RWPE2 (cell line): ENCODE measurements around the gene ATP13A3.

Source experiments
- ATAC-seq: fragments of 200-7000 bp; cut with Tn5 transposase; 3 replicates; pipeline ENCODE4 v1.9.1; 2021; ENCODE audit warnings: low read depth
- DNase-seq: peaks from one replicate; pipeline ENCODE4 v3.0.0-alpha.2; 2020; ENCODE audit warnings: low spot score
- H3K27ac ChIP-seq: fragments of 450-650 bp; 2 replicates; pipeline ENCODE4 v1.5.1; 2017; ENCODE audit warnings: mild to moderate bottlenecking; ENCODE audit not compliant: poor library complexity, severe bottlenecking
- H3K27me3 ChIP-seq: fragments of 250-450 bp; sonication (Bioruptor Pico); 2 replicates; pipeline ENCODE4 v1.5.1; 2021; ENCODE audit warnings: mild to moderate bottlenecking, moderate library complexity; ENCODE audit not compliant: insufficient read depth, poor library complexity, severe bottlenecking
- H3K36me3 ChIP-seq: fragments of 250-450 bp; sonication (Bioruptor Pico); 2 replicates; pipeline ENCODE4 v1.5.1; 2020; ENCODE audit warnings: low read depth, mild to moderate bottlenecking, moderate library complexity
- H3K4me1 ChIP-seq: fragments of 250-450 bp; sonication (Bioruptor Pico); 2 replicates; pipeline ENCODE4 v1.5.1; 2021; ENCODE audit warnings: mild to moderate bottlenecking, moderate library complexity; ENCODE audit not compliant: insufficient read depth, poor library complexity, severe bottlenecking
- H3K4me3 ChIP-seq: fragments of 250-450 bp; sonication (Bioruptor Pico); 2 replicates; pipeline ENCODE4 v1.5.1; 2021; ENCODE audit warnings: mild to moderate bottlenecking, moderate library complexity; ENCODE audit not compliant: severe bottlenecking
- H3K9me3 ChIP-seq: fragments of 250-450 bp; sonication (Bioruptor Pico); 2 replicates; pipeline ENCODE4 v1.5.1; 2021; ENCODE audit warnings: mild to moderate bottlenecking, moderate library complexity; ENCODE audit not compliant: severe bottlenecking
- TF ChIP-seq, protein P1 (sequence below): fragments of 450-650 bp; IDR thresholded peaks from one replicate; pipeline ENCODE4 v1.5.1; 2017; ENCODE audit warnings: mild to moderate bottlenecking, moderate library complexity; ENCODE audit not compliant: poor library complexity, severe bottlenecking

The ATP13A3 gene

DNA sequence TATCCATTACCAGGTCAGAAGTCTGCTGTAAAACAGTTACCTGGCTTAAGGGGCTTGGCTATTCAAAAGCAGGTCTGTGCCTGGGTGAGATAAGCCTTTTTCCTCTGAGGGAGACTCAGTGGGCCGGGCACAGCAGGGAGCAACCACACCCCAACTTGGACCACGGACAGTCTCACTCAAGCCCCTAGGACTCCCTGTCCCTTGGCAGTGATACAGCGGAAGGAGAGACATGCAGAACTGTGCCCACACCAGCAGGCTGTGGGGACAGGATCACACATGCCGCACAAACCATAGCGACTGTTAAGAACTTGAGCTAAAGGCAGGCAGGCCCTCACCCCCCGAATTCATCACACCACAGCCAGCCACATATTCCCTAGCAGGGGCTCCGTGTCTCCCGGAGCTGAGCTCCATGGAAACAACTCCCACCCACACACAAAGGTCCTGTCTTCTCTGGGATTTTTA, 84.9 kb downstream of the ATP13A3 start:
- ATAC-seq (no peak; the same call in 2 of the 3 replicates), DNase-seq (no peak)
- no peaks in the 10 kb centered on the region for H3K9me3 ChIP-seq
- no peaks in the 10 kb centered on the region for H3K4me1 ChIP-seq
- H3K27ac ChIP-seq, result no peak overlapping the region
- TF ChIP-seq, protein P1, sequence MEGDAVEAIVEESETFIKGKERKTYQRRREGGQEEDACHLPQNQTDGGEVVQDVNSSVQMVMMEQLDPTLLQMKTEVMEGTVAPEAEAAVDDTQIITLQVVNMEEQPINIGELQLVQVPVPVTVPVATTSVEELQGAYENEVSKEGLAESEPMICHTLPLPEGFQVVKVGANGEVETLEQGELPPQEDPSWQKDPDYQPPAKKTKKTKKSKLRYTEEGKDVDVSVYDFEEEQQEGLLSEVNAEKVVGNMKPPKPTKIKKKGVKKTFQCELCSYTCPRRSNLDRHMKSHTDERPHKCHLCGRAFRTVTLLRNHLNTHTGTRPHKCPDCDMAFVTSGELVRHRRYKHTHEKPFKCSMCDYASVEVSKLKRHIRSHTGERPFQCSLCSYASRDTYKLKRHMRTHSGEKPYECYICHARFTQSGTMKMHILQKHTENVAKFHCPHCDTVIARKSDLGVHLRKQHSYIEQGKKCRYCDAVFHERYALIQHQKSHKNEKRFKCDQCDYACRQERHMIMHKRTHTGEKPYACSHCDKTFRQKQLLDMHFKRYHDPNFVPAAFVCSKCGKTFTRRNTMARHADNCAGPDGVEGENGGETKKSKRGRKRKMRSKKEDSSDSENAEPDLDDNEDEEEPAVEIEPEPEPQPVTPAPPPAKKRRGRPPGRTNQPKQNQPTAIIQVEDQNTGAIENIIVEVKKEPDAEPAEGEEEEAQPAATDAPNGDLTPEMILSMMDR, result no peak
- no peak overlapping the region for H3K4me3 ChIP-seq
- H3K27me3 ChIP-seq, result peaks cover 7% of the 10 kb centered on the region
- H3K36me3 ChIP-seq, result peaks cover 41% of the 10 kb centered on the region

DNA sequence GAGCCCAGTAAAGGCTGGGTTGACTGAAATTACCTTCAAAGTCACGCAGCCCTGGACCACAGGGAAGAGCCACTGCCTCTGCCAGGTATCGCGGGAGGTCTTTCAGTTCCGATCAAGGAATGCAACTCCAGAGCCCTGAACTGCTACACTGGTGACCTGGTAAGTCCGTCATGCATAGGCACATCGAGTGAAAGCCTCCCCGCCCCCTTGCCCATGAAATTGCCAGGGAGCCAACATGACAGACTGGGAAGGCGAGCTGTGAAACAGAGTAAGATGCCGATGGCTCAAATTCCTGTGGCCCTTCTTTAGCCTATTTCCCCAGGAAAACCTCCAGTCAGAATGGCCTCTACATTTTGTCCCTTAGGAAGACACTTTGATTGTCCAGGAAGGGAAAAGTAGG, 85.5 kb downstream of the ATP13A3 start:
- Histone ChIP-seq H3K9me3 (no peaks in the 10 kb centered on the region), H3K27me3 (peaks cover 7% of the 10 kb centered on the region), H3K4me1 (no peaks in the 10 kb centered on the region), H3K27ac (no peak overlapping the region), H3K4me3 (no peak overlapping the region), H3K36me3 (peaks cover 36% of the 10 kb centered on the region)
- ATAC-seq (peak; percentile 8; the same call in 1 of the 3 replicates), DNase-seq (no peak)
- TF ChIP-seq, protein P1, result no peak

DNA sequence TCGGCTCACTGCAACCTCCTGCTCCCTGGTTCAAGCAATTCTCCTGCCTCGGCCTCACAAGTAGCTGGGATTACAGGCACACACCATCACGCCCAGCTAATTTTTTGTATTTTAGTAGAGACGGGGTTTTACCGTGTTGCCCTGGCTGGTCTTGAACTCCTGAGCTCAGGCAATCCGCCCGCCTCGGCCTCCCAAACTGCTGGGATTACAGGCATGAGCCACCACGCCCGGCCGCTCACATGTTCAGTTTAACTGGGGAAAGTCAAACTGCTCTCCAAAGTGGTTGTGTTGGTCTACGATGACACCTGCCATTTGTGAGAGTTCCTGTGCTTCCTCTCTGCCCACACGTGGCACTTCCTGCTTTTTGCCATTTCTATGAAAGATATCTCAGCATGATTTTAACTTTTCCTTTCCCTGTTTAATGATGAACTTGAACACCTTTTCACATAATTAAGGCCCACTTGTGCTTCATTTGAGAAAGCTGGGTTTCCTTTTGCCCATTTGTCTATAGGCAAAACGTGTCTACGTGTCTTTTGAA, 86.9 kb downstream of the ATP13A3 start:
- TF ChIP-seq, protein P1, result no peak
- ATAC-seq (no peak), DNase-seq (no peak)
- Histone ChIP-seq H3K27me3 (peaks cover 7% of the 10 kb centered on the region), H3K27ac (no peak overlapping the region), H3K9me3 (no peaks in the 10 kb centered on the region), H3K4me3 (no peak overlapping the region), H3K4me1 (no peaks in the 10 kb centered on the region), H3K36me3 (peaks cover 22% of the 10 kb centered on the region)

DNA sequence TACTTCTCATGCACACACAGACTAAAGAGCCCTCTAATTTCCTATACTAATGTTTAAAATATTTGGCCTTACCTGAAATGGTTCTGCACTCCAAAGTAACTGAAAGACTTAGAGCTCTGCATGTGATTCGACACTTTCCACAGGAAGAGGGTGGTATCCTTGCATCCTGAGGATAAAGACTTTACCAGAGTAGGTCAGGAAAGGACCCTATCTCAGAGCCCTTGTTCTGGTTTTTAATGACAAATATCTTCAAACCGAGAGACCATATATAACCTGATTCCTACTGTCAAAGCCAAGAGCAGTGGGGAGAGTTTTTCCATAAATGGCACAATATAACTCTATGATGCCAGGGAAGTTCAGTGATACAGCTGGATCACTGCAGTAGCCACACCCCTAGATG, 87.6 kb downstream of the ATP13A3 start, which contains the start of gene GP5:
GP5 (minus strand) TSS at position 101 of the 400 bp plus-strand sequence. CDS start 984 bp downstream, outside the sequence.
- no peak within 1 kb of the TSS for H3K27ac ChIP-seq
- no peak for DNase-seq
- peaks cover 7% of the 10 kb centered on the region for H3K27me3 ChIP-seq
- no peaks in the 10 kb centered on the region for H3K9me3 ChIP-seq
- no peak within 1 kb of the TSS for H3K4me3 ChIP-seq
- peaks cover 14% of the 10 kb centered on the region for H3K36me3 ChIP-seq
- TF ChIP-seq, protein P1, result no peak
- 0 out of 3 replicates have a peak, but pooled peaks have one; percentile 13 for ATAC-seq
- H3K4me1 ChIP-seq, result no peaks in the 10 kb centered on the region

DNA sequence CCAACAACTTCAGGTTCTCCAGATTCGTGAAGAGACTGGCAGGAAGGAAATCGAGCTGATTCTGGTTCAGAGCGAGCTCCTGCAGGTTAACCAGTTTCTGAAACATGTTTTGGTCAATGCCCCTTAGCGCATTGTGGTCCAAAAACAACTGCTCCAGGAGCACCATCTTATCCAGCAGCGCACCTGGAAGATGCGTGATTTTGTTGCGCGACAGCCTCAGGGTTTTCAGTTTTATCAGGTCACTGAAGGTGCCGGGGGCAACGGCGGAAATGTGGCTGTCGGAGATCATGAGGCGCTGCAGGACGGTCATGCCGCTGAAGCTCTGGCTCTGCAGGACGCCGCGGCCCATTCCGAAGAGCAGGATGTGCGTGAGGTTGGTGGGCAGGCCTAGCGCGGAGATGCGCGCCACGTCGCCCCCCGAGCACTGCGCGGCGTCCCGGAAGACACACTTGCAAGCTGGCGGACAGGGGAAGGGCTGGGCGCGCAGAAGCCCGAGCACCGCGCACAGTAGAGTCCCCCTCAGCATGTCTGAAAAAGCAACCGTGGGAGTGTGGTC, 89.0 kb downstream of the ATP13A3 start:
- Histone ChIP-seq H3K4me1 (no peaks in the 10 kb centered on the region), H3K36me3 (peaks cover under 1% of the 10 kb centered on the region), H3K27me3 (peaks cover 7% of the 10 kb centered on the region), H3K9me3 (no peaks in the 10 kb centered on the region), H3K27ac (no peak overlapping the region), H3K4me3 (no peak overlapping the region)
- ATAC-seq (no peak), DNase-seq (no peak)
- TF ChIP-seq, protein P1, result no peak
